HepG2 (cell line): ENCODE data around the gene NEURL3. TPM values are rescaled to one million over a fixed set of nuclear protein-coding genes. Genes with fewer than 3 reads are reported as not detected.

Experiments used
- FOXC1 ChIP-seq: sonication (generic); formaldehyde crosslinking; IDR thresholded peaks from 2 replicates; pipeline ENCODE4 v1.8.0; 2022; ENCODE audit warnings: mild to moderate bottlenecking, missing genetic modification reagents, borderline replicate concordance
- HOXA5 ChIP-seq: sonication (generic); formaldehyde crosslinking; IDR thresholded peaks from 2 replicates; pipeline ENCODE4 v1.4.0; 2020; ENCODE audit warnings: missing genetic modification reagents
- MLLT10 ChIP-seq: sonication (generic); formaldehyde crosslinking; IDR thresholded peaks from 2 replicates; pipeline ENCODE4 v1.4.0; 2020; ENCODE audit warnings: missing genetic modification reagents
- NFYB ChIP-seq: sonication (generic); formaldehyde crosslinking; IDR thresholded peaks from 2 replicates; pipeline ENCODE4 v1.4.0; 2020; ENCODE audit warnings: missing genetic modification reagents
- POGZ ChIP-seq: sonication (generic); formaldehyde crosslinking; IDR thresholded peaks from 2 replicates; pipeline ENCODE4 v1.4.0; 2020; ENCODE audit warnings: mild to moderate bottlenecking, missing genetic modification reagents
- SOX5 ChIP-seq: IDR thresholded peaks from 2 replicates; pipeline ENCODE4 v1.6.1; 2016; ENCODE audit warnings: borderline replicate concordance
- USF2 ChIP-seq, 2 experiments: sonication (generic) in 1 of 2; formaldehyde crosslinking in 1 of 2; IDR thresholded peaks; 2 replicates each; pipeline versions ENCODE4 v1.5.1 to v1.6.1; 2011 to 2020; ENCODE audit warnings: borderline replicate concordance in 1 of 2, low read depth in 1 of 2, low read length in 1 of 2, mild to moderate bottlenecking in 1 of 2, missing genetic modification reagents in 1 of 2, moderate library complexity in 1 of 2
- ZBTB40 ChIP-seq, 2 experiments: fragments of 450-650 bp in 1 of 2; sonication (generic) in 1 of 2; formaldehyde crosslinking in 1 of 2; IDR thresholded peaks; 2 replicates each; pipeline versions ENCODE4 v1.6.1 to v1.8.0; 2016 to 2022; ENCODE audit warnings: antibody characterized with exemption in 1 of 2, mild to moderate bottlenecking in 1 of 2, missing genetic modification reagents in 1 of 2
- ZBTB7B ChIP-seq: sonication (generic); formaldehyde crosslinking; IDR thresholded peaks from 2 replicates; pipeline ENCODE4 v1.4.0; 2020; ENCODE audit warnings: missing genetic modification reagents
- ZFX ChIP-seq: sonication (generic); formaldehyde crosslinking; IDR thresholded peaks from 2 replicates; pipeline ENCODE4 v1.4.0; 2020; ENCODE audit warnings: mild to moderate bottlenecking, low read depth, missing genetic modification reagents, moderate library complexity
- ZNF101 ChIP-seq: sonication (generic); formaldehyde crosslinking; IDR thresholded peaks from 2 replicates; pipeline ENCODE4 v1.4.0; 2020; ENCODE audit warnings: mild to moderate bottlenecking, low read depth, missing genetic modification reagents, borderline replicate concordance
- ZNF136 ChIP-seq: sonication (generic); formaldehyde crosslinking; IDR thresholded peaks from 2 replicates; pipeline ENCODE4 v1.8.1; 2022; ENCODE audit warnings: low read depth, mild to moderate bottlenecking, moderate library complexity, missing genetic modification reagents
- ZNF160 ChIP-seq: sonication (generic); formaldehyde crosslinking; IDR thresholded peaks from 2 replicates; pipeline ENCODE4 v1.8.0; 2022; ENCODE audit warnings: mild to moderate bottlenecking, inconsistent platforms, missing genetic modification reagents
- ZNF253 ChIP-seq: sonication (generic); formaldehyde crosslinking; IDR thresholded peaks from 2 replicates; pipeline ENCODE4 v1.8.0; 2022; ENCODE audit warnings: mild to moderate bottlenecking, missing genetic modification reagents, borderline replicate concordance
- ZNF878 ChIP-seq: sonication (generic); formaldehyde crosslinking; IDR thresholded peaks from 2 replicates; pipeline ENCODE4 v1.8.1; 2023; ENCODE audit warnings: mild to moderate bottlenecking, missing genetic modification reagents, moderate library complexity
- polyA plus RNA-seq, 8 experiments: library from polyadenylated mRNA; depleted of rRNA in 3 of 8; stranded (reverse) in 7 of 8; unstranded in 1 of 8; fragments of >200 nt; fragmentation: Illumina TruSeq in 4 of 8; extraction: Trizol in 4 of 8; gene quantifications; 2 replicates each; pipeline versions ENCODE4 v1.2.1 to v1.2.3, GENCODE V29; 2011 to 2016; ENCODE audit warnings: low read depth in 4 of 8, missing spikeins in 1 of 8, mixed read lengths in 1 of 8; ENCODE audit not compliant: insufficient read depth in 1 of 8
- total RNA-seq, 5 experiments: library from RNA; depleted of rRNA; stranded (reverse); fragments of >200 nt; fragmentation: Illumina TruSeq; extraction: Trizol; gene quantifications; 2 replicates each; pipeline ENCODE4 v1.2.3, GENCODE V29; 2016; ENCODE audit warnings: low read depth in 1 of 5
- TF ChIP-seq, protein P1 (sequence below): sonication (generic); formaldehyde crosslinking; IDR thresholded peaks from 2 replicates; pipeline ENCODE4 v1.9.0; 2022; ENCODE audit warnings: missing genetic modification reagents, mild to moderate bottlenecking, borderline replicate concordance

The NEURL3 gene
- total and polyA plus RNA-seq, 2 of the 13 experiments (the other 11 are each of a cell fraction or from before 2014, with no cell fraction given), result 0.16 to 1.2 TPM

- TF ChIP-seq ZNF160 (CRISPR knock-in tag), result no peak
- TF ChIP-seq, protein P1, sequence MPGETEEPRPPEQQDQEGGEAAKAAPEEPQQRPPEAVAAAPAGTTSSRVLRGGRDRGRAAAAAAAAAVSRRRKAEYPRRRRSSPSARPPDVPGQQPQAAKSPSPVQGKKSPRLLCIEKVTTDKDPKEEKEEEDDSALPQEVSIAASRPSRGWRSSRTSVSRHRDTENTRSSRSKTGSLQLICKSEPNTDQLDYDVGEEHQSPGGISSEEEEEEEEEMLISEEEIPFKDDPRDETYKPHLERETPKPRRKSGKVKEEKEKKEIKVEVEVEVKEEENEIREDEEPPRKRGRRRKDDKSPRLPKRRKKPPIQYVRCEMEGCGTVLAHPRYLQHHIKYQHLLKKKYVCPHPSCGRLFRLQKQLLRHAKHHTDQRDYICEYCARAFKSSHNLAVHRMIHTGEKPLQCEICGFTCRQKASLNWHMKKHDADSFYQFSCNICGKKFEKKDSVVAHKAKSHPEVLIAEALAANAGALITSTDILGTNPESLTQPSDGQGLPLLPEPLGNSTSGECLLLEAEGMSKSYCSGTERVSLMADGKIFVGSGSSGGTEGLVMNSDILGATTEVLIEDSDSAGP, result peak; percentile 22; the same call in 1 of the 2 replicates
- no peak for TF ChIP-seq ZNF253 (CRISPR knock-in tag)
- 0 out of 2 replicates have a peak, but pooled peaks have one; percentile 28 for TF ChIP-seq ZBTB7B (CRISPR knock-in tag)
- TF ChIP-seq ZNF101 (CRISPR knock-in tag), result no peak
- TF ChIP-seq ZNF136 (CRISPR knock-in tag), result no peak
- TF ChIP-seq SOX5 (CRISPR knock-in tag), result 0 out of 2 replicates have a peak, but pooled peaks have one; percentile 28
- peak; percentile 61 for TF ChIP-seq POGZ (CRISPR knock-in tag)
- TF ChIP-seq NFYB (CRISPR knock-in tag), result peak; percentile 91
- TF ChIP-seq USF2 (IDR thresholded peaks at IDR 0.05; ENCODE audit: low read depth, low read length), result no peak
- no peak for TF ChIP-seq USF2 (CRISPR knock-in tag; IDR thresholded peaks at IDR 0.05; ENCODE audit: borderline replicate concordance)
- no peak; the same call in 1 of the 2 replicates for TF ChIP-seq ZNF878 (CRISPR knock-in tag)
- TF ChIP-seq HOXA5 (CRISPR knock-in tag), result peak; percentile 64
- TF ChIP-seq ZBTB40 (IDR thresholded peaks at IDR 0.05), result no peak
- TF ChIP-seq ZBTB40 (CRISPR knock-in tag; IDR thresholded peaks at IDR 0.05), result no peak
- no peak; the same call in 1 of the 2 replicates for TF ChIP-seq FOXC1 (CRISPR knock-in tag)
- TF ChIP-seq MLLT10 (CRISPR knock-in tag), result no peak
- TF ChIP-seq ZFX (CRISPR knock-in tag), result peak; percentile 55
These were observed 31.4 kb upstream of the NEURL3 start, which contains the start of gene ARID5A (continued) for GRCh38 chr2:96536445-96537065.
